ENCODE measurements around the gene FAM98A.

DNA sequence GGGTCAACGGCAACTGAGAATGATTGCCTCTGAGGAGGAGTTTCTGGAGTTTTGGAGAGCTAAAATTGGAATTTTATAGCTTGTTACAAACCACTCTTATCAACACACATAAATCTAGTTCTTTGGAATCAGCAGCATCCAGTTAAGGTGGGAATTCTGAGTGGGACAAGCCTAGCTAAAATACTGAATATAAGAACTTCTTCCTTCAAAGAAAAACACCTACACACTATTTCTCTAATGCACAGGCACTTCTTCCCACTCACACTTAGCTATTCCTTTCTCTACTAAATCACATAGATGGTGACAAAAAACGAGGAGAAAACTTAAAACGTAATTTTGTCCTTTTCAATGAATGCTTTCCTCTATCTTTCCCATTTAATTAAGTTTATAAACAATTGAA is 43.4 kb downstream of the FAM98A start:
- TF ChIP-seq, protein P1, sequence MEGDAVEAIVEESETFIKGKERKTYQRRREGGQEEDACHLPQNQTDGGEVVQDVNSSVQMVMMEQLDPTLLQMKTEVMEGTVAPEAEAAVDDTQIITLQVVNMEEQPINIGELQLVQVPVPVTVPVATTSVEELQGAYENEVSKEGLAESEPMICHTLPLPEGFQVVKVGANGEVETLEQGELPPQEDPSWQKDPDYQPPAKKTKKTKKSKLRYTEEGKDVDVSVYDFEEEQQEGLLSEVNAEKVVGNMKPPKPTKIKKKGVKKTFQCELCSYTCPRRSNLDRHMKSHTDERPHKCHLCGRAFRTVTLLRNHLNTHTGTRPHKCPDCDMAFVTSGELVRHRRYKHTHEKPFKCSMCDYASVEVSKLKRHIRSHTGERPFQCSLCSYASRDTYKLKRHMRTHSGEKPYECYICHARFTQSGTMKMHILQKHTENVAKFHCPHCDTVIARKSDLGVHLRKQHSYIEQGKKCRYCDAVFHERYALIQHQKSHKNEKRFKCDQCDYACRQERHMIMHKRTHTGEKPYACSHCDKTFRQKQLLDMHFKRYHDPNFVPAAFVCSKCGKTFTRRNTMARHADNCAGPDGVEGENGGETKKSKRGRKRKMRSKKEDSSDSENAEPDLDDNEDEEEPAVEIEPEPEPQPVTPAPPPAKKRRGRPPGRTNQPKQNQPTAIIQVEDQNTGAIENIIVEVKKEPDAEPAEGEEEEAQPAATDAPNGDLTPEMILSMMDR (IDR thresholded peaks at IDR 0.05) = no peak
- no peak for TF ChIP-seq POLR2A (IDR thresholded peaks at IDR 0.05)

All from uterus (tissue), 2 donors.